GM18508 (cell line): ENCODE data around the gene PCDH8.

Experiments
- ATAC-seq: cut with Tn5 transposase; IDR thresholded peaks from one replicate; pipeline ENCODE4 v1.9.1; 2021; ENCODE audit warnings: moderate number of reproducible peaks; ENCODE audit not compliant: insufficient read depth, unreplicated experiment

Gene PCDH8

DNA sequence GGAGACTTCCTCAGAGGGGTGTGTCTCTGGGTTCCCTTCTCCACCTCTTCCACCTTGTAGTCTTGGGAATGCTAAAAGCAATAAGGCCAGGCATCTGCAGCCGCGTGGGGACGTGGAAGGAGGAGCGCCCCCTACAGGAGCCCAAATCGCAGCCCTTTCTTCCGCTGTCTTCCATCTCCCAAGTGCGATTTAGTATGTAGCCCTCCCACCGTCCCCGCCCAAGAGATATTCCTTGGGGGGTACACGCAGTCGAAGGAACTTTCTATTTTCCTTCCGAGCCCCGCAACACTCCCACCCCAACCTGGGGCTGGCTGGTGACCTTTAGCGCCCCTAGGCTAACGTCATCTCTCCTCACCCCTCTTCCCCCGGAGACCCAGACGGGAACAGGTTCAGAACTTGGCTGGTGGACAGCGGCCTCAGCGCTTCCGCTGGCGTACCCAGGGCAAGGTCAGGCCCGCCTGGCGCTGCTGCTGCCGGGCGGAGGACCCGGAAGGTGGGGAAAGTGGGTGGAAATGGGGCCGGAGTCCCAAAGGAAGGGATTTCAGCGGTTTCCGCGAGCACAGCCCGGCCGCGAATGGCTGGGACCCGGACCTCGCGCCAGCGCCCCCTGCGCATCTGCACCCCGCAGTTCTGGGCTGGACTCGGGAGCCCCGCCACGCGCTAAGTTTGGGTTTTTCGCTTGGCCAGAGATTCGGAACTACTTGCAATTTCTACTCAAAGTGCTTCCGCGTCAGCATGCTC is 2.1 kb upstream of the PCDH8 start:
- no peak for ATAC-seq

GRCh38 chr13:52850072-52850395 is 1.6 kb upstream of the PCDH8 start:
- no peak for ATAC-seq

- ATAC-seq: no peak
These were observed 1.0 kb upstream of the PCDH8 start for GRCh38 chr13:52849291-52850071.

DNA sequence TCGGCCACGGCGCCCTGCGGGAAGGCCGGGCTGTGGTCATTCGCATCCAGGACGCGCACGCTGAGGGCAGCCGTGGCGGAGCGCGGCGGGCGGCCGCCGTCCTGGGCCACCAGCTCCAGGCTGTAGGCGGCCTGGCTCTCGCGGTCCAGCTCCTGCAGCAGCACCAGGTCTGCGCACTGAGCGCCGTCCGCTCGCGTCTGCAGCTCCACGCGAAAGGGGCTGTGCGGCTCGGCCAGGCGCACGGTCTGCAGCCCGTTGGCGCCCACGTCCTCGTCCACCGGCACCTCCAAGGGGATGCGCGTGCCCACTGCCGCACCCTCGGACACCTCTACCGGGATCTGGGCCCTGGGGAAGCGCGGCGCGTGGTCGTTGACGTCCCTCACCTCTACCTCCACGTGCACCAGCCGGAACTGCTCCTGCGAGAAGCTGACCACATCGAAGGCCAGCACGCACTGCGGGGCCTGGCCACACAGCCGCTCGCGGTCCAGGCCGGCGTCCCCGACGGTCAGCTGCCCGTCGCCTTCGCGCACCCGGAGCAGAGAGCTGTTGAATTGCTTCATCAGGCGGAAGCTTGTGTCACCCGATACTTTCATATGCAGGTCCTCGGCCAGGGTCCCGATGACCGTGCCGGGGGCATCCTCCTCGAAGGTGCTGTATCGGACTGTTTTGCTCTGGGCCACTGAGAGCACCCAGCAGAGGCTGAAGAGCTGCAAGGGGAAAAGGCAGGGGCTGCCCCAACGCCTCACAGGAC is 583 bp downstream of the PCDH8 start:
- ATAC-seq: no peak

GRCh38 chr13:52847322-52847681 is 1.1 kb downstream of the PCDH8 start:
- ATAC-seq: no peak

GRCh38 chr13:52846567-52847321 is 1.7 kb downstream of the PCDH8 start:
- no peak for ATAC-seq

- no peak for ATAC-seq
These were observed 2.5 kb downstream of the PCDH8 start for GRCh38 chr13:52845766-52846566.

GRCh38 chr13:52845334-52845761 is 3.1 kb downstream of the PCDH8 start:
- no peak for ATAC-seq

- no peak for ATAC-seq
These were observed 3.6 kb downstream of the PCDH8 start for GRCh38 chr13:52844836-52845235.

GRCh38 chr13:52842441-52842840 is 6.0 kb downstream of the PCDH8 start:
- ATAC-seq: no peak

DNA sequence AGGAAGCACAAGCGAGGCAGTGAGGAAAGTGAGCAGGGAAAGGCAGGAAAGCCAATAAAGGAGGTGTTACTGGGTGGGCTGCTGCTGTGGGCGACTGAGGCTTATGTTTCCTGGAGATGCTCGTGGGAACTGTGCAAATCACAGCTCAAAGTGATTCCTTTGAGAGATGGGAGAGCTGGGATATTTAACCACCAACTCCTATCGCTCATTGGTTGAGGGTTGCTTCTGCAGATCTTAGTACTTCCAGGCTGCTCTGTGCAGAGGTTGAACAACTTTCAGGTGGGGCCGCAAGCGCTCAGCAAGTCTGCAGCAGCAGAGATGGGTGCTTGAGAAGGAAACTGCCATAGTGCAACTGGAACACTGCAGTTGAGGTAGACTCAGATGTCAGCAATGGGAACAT is 8.4 kb downstream of the PCDH8 start:
- ATAC-seq: no peak

- no peak for ATAC-seq
These were observed 9.9 kb downstream of the PCDH8 start for GRCh38 chr13:52838433-52839107.

DNA sequence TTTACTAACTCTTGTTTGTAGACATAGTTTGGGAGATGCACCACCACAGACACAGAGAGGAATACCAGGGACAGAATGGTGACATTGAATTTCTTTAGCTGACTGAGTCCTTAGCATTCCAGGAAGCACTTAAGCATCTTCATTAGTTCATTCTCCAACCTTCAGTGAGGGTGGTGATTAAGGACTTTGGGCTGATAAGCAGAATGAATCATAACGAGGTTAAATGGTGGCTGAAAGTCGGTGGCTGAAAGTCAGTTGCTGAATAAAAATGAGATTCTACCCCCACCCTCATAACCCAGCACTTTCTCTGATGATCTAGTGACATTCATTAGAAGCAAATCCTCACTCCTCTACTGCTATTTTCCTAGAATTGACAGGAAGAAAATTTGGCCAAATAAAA is 10.6 kb downstream of the PCDH8 start:
- ATAC-seq: no peak

GRCh38 chr13:52835071-52835839 is 13.2 kb downstream of the PCDH8 start:
- ATAC-seq: no peak

DNA sequence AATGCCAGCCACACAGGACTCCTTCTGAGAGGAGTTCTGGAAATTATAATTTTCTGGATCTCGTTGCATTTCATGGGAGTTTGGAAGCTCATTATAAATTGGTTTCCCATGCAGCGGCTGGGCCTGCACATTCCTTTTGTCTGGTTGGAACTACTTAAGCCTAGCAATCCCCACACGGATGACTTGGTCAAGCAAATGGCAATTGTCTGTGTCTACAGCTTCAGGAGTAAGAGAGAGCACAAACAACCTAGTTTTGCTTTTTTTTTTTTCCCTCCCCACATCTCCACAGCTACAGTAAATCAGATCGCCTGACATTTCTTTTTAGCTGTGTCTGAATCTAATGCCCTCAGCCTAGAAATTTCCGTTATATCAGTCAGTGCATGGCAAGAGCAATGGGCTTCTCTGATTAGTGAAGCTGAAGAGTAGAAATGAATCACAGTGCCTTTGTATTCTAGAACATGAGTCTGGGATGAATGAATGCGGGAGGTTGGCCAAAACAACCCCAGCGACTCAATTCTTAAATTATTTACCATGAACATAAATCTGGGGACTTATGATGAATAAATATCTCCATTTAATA is 15.1 kb downstream of the PCDH8 start:
- no peak for ATAC-seq

DNA sequence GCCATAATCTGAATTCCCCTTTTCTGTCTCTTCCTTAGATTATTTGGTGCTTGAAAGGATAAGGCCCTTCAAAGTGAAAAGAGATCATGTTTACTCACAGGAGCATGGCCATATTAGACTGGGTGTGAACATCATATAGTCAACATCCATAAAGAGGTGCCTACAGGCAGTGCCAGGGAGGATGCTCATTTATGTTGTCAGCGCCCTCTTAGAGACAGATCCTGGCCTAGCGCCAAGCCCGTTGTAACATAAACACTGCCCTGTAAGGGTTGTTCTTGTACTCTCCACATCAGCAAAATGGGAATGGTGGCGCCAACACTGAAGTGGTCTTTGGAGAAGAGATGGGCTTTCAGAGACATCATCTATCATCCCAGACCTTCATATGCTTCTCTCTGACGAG is 16.1 kb downstream of the PCDH8 start:
- no peak for ATAC-seq

DNA sequence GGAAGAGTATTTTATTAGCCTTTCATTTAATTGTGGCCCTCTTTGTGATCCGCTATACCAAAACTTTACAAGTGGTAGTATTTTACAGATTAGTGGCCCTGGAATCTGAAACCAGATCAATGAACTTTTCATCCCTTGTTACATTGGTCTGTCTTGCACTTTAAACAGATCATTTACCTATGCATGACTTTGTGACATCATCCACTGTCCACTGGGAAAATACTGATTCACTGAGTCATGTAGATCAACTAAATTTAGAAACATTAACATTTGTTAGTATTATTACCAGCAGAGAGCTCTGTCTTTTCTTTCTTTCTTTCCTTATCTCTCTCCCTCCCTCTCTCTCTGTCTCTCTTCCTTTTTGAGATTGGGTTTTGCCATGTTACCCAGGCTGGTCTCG is 17.5 kb downstream of the PCDH8 start:
- ATAC-seq: no peak

- no peak for ATAC-seq
These were observed 20.6 kb downstream of the PCDH8 start for GRCh38 chr13:52827839-52828238.
